HepG2 (cell line): Measurements from ENCODE around the gene HOXC5. TPM values are rescaled to one million over a fixed set of nuclear protein-coding genes. Genes with fewer than 3 reads are reported as not detected.

Source experiments
- BCL6 ChIP-seq: IDR thresholded peaks from 2 replicates; pipeline ENCODE4 v1.6.1; 2016; ENCODE audit warnings: missing genetic modification reagents, missing compliant biosample characterization
- HOXA5 ChIP-seq: sonication (generic); formaldehyde crosslinking; IDR thresholded peaks from 2 replicates; pipeline ENCODE4 v1.4.0; 2020; ENCODE audit warnings: missing genetic modification reagents
- SKI ChIP-seq: fragments of 450-650 bp; IDR thresholded peaks from one replicate; pipeline ENCODE4 v1.6.1; 2018; ENCODE audit warnings: mild to moderate bottlenecking; ENCODE audit not compliant: partially characterized antibody
- SRSF9 ChIP-seq: fragments of 200-400 bp; formaldehyde crosslinking; IDR thresholded peaks from 2 replicates; pipeline ENCODE4 v1.6.1; 2018; ENCODE audit warnings: borderline replicate concordance, mild to moderate bottlenecking, low read depth, low read length; ENCODE audit not compliant: insufficient read depth, poor library complexity, severe bottlenecking
- polyA plus RNA-seq, 8 experiments: library from polyadenylated mRNA; depleted of rRNA in 3 of 8; stranded (reverse) in 7 of 8; unstranded in 1 of 8; fragments of >200 nt; fragmentation: Illumina TruSeq in 4 of 8; extraction: Trizol in 4 of 8; gene quantifications; 2 replicates each; pipeline versions ENCODE4 v1.2.1 to v1.2.3, GENCODE V29; 2011 to 2016; ENCODE audit warnings: low read depth in 4 of 8, missing spikeins in 1 of 8, mixed read lengths in 1 of 8; ENCODE audit not compliant: insufficient read depth in 1 of 8
- total RNA-seq, 5 experiments: library from RNA; depleted of rRNA; stranded (reverse); fragments of >200 nt; fragmentation: Illumina TruSeq; extraction: Trizol; gene quantifications; 2 replicates each; pipeline ENCODE4 v1.2.3, GENCODE V29; 2016; ENCODE audit warnings: low read depth in 1 of 5
- TF ChIP-seq, protein P1 (sequence below): sonication (generic); formaldehyde crosslinking; IDR thresholded peaks from 2 replicates; pipeline ENCODE4 v1.9.0; 2021; ENCODE audit warnings: missing genetic modification reagents, borderline replicate concordance
- TF ChIP-seq, protein P2 (sequence below), 2 experiments: sonication (generic) in 1 of 2; formaldehyde crosslinking in 1 of 2; IDR thresholded peaks; 2 replicates each; pipeline versions ENCODE4 v1.4.0 to v1.6.1; 2016 to 2020; ENCODE audit warnings: borderline replicate concordance in 1 of 2, low read depth in 1 of 2, mild to moderate bottlenecking in 1 of 2, missing genetic modification reagents in 1 of 2

HOXC5 gene
- total and polyA plus RNA-seq, 2 of the 13 experiments (the other 11 are each of a cell fraction or from before 2014, with no cell fraction given), result not detected

DNA sequence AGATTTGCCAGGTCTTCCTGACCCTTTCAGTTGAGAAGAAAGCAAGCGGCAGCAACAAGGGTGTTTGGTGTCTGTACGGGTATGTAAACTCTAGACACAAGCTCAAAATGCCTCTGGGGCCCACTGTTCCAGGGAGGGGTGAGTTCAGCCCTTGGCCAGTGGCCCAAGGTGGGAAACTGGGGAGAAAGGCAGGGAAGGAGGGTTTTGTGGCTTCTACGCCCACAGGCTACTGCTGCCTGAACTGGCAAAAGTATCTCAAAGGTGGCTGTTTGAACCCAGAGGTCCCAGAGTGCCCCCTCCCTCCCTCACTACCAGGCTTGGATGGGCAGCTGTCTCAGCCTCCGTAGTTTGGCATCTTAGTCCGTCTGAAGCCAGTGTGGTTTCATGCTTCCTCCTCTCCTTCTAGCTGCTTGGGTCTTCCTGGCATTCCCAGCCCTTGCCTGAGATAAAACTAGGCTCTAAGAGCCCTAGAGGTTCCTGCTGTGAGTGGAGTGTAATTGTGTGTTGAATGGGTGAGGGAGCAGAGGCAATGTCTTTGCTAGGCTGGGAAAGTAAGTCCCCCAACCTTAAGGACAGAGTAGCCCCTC, 5.5 kb downstream of the HOXC5 start (continued):
- TF ChIP-seq, protein P1, sequence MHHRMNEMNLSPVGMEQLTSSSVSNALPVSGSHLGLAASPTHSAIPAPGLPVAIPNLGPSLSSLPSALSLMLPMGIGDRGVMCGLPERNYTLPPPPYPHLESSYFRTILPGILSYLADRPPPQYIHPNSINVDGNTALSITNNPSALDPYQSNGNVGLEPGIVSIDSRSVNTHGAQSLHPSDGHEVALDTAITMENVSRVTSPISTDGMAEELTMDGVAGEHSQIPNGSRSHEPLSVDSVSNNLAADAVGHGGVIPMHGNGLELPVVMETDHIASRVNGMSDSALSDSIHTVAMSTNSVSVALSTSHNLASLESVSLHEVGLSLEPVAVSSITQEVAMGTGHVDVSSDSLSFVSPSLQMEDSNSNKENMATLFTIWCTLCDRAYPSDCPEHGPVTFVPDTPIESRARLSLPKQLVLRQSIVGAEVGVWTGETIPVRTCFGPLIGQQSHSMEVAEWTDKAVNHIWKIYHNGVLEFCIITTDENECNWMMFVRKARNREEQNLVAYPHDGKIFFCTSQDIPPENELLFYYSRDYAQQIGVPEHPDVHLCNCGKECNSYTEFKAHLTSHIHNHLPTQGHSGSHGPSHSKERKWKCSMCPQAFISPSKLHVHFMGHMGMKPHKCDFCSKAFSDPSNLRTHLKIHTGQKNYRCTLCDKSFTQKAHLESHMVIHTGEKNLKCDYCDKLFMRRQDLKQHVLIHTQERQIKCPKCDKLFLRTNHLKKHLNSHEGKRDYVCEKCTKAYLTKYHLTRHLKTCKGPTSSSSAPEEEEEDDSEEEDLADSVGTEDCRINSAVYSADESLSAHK, result no peak
- TF ChIP-seq HOXA5 (CRISPR knock-in tag) (no peak), BCL6 (CRISPR knock-in tag) (no peak), SRSF9 (no peak), SKI (no peak)
- TF ChIP-seq, protein P2, sequence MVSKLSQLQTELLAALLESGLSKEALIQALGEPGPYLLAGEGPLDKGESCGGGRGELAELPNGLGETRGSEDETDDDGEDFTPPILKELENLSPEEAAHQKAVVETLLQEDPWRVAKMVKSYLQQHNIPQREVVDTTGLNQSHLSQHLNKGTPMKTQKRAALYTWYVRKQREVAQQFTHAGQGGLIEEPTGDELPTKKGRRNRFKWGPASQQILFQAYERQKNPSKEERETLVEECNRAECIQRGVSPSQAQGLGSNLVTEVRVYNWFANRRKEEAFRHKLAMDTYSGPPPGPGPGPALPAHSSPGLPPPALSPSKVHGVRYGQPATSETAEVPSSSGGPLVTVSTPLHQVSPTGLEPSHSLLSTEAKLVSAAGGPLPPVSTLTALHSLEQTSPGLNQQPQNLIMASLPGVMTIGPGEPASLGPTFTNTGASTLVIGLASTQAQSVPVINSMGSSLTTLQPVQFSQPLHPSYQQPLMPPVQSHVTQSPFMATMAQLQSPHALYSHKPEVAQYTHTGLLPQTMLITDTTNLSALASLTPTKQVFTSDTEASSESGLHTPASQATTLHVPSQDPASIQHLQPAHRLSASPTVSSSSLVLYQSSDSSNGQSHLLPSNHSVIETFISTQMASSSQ (IDR thresholded peaks at IDR 0.05; ENCODE audit: low read depth), result no peak
- TF ChIP-seq, protein P2 (CRISPR knock-in tag; IDR thresholded peaks at IDR 0.05; ENCODE audit: borderline replicate concordance), result no peak
